ENCODE measurements around the gene TNNI2.
"Not testable (repeated sequence)": the region's sequence is repeated elsewhere in the genome, so short reads cannot be mapped to it uniquely, and the experiment has no call there.

The TNNI2 gene

DNA sequence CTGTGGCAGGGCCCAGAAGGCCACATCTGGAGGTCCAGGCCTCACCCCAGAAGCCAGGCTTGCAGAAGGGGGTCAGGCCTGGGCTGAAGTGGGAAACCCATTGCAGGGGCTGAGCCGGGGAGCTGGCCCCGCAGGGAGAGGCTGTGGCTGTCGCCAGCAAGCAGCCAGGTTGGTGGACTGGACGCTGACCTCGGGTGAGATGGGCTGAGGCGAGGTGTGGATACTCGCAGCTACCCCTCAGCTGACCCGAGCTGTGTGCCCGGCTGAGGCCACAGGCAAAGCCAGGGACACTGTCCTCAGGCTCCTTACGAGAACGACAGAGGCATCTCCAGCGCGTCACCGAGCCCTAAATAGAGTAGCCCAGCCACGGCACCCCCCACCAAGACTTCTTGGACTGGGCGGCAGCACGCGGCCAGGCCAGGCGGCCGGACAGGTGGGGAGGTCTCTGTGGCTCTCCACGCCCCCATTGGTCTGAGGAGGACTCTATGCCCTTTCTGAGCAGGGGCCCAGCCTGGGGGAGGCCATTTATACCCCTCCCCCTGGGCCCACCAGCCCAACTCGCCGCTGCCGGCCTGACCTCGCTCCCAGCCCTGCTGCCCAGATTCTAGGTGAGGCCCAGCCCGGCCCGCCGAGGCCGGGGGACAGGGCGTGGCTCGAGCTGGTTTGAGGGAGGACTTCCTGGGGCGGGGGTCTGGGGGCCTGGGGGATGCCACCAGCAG is at the start of gene TNNI2:
Gene TNNI2 (plus strand): TSS at position 556 of the 719 bp plus-strand sequence. CDS start 716 bp downstream, outside the sequence.
- DNase-seq (ENCODE audit: low read depth) = no peak

- DNase-seq (ENCODE audit: low read depth) = no peak
Observed at GRCh38 chr11:1791912-1792311, 46.9 kb upstream of the TNNI2 start.

DNA sequence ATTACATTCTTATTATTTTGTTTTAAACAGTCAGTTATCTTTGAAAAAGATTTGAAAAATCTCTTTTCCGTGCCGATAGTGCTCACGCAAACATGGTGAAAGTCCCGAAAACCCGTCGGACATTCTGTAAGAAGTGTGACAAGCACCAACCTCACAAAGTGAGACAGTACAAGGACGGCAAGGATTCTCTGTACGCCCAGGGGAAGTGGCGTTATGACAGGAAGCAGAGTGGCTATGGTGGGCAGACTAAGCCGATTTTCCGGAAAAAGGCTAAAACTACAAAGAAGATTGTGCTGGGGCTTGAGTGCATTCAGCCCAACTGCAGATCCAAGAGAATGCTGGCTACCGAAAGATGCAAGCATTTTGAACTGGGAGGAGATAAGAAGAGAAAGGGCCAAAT is 46.3 kb upstream of the TNNI2 start:
- DNase-seq (ENCODE audit: low read depth) = no peak

DNA sequence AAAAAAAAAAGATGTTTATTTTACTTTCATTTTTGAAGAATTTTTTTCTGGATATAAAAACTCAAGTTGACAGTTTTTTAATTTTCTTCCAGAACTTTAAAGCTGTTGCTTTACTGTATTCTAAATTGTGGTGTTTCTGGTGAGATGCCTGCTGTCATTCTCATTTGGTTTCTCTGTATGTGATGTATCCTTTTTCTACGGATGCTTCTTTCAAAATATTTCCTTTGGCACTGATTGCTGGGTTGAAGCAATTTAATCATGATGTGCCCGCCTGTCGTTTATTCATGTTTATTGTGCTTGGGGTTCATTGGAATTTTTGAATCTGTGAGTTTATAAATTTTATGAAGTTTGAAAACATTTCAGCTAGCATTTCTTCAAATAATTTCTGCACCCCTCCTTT is 45.7 kb upstream of the TNNI2 start:
- no peak for DNase-seq (ENCODE audit: low read depth)

GRCh38 chr11:1796413-1797011 is 42.3 kb upstream of the TNNI2 start:
- no peak for DNase-seq (ENCODE audit: low read depth)

DNA sequence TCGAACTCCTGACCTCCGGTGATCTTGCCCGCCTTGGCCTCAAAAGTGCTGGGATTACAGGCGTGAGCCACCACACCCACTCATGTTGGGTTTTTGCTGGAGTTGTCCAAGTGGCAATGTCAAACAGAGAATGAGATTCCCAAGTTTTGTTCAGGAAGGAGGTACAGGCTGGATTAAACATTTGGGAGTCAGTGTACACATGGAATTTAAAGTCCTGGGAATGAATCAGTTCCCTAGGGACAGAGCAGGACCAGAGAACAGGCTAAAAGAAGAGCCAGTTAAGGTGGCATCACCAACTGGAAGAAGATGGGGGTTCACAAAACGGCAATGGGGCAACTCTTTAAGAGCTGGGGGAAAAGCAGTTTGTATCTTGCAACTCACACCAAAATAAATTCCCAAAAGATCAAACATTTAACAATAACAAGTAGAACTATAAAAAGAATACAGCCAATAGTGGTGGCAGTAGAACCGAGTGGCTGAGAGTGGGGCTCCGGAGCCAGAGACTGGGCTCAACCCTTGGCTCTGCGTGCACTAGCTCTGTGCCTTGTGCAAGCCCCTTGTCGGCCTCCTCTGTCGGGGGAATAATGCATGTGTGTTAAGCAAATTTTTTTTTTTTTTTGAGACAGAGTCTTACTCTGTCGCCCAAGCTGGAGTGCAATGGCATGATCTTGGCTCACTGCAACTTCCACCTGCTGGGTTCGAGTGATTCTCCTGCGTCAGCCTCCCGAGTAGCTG is 41.2 kb upstream of the TNNI2 start:
- DNase-seq (ENCODE audit: low read depth) = no peak

DNA sequence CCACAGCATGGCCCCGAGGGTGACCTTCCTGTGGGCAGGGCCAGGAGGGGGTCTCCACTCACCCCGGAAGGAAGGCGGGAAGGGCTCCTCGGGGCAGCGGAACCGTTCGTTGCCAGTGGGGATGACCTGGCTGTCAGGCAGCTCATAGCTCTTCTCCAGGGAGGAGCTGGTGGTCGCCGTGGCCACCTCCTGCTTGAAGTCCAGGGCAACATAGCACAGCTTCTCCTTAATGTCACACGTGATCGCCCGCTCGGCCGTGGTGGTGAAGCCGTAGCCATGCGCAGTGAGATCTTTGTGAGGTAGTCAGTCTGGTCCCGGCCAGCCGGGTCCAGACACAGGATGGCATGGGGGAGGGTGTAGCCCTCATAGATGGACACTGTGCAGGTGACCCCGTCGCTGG is 35.5 kb upstream of the TNNI2 start:
- no peak for DNase-seq (ENCODE audit: low read depth)

- DNase-seq (ENCODE audit: low read depth) = not testable (repeated sequence)
Observed at GRCh38 chr11:1803835-1804519, 34.8 kb upstream of the TNNI2 start.

DNA sequence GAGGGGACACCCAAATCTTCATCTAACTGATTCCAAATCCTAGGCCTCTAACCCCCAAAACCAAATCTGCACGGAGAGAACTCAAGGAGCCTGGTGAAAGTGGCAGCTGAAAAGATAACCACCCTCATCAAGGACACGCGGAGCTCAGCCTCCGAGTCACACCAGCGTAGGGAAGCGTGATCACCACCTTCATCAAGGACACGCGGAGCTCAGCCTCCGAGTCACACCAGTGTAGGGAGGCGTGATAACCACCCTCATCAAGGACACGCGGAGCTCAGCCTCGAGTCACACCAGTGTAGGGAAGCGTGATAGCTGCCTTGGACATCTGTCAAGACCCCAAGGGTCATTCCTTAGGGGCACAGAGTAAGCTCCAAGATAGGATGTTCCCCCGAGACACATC is 33.3 kb upstream of the TNNI2 start:
- DNase-seq (ENCODE audit: low read depth) = no peak

GRCh38 chr11:1807264-1807995 is 31.4 kb upstream of the TNNI2 start:
- DNase-seq (ENCODE audit: low read depth) = no peak

- no peak for DNase-seq (ENCODE audit: low read depth)
Observed at GRCh38 chr11:1810761-1811160, 28.0 kb upstream of the TNNI2 start.

GRCh38 chr11:1812274-1812673 is 26.5 kb upstream of the TNNI2 start:
- no peak for DNase-seq (ENCODE audit: low read depth)

GRCh38 chr11:1812801-1813200 is 26.0 kb upstream of the TNNI2 start:
- no peak for DNase-seq (ENCODE audit: low read depth)

GRCh38 chr11:1813356-1813755 is 25.4 kb upstream of the TNNI2 start:
- DNase-seq (ENCODE audit: low read depth) = not testable (repeated sequence)

DNA sequence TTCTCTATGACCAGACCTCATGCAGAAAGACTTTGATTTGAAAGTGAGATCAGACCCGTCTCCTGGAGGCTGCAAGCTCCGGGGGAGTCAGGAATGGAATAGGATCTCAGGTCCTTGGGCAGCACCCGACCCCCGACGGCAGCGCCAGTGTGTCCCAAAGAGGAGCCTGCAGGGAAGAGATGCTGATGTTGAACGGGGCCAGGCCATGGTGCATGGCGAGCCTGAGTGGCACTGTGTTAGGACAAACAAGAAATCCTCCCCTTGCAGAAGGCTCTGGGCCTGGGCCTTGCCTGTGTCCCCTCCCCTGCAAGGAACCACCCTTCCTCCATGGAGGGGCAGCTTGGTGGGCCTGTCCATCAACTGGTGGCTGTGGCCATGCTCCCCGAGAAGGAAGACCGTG is 24.1 kb upstream of the TNNI2 start:
- DNase-seq (ENCODE audit: low read depth) = no peak

DNA sequence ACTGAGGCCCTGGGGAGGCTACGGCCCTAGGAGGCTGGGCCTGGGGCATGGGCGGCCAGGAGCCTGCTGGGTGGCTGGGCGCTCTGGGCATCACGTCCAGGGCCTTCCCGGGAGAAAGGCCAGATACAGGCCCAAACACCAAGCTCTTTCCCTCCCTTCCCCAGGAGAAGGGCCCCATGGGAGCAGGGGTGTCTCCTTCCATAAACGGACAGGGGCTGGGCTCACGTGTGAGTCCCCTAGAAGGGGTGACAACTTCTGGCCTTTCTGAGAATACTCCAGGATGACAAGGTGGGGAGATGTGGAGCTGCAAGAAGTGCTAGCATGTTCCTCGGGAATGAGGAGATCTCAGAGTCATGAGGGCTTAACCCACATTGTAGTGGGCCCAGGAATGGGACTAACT is 23.5 kb upstream of the TNNI2 start:
- no peak for DNase-seq (ENCODE audit: low read depth)

GRCh38 chr11:1815751-1816150 is 23.0 kb upstream of the TNNI2 start:
- DNase-seq (ENCODE audit: low read depth) = no peak

DNA sequence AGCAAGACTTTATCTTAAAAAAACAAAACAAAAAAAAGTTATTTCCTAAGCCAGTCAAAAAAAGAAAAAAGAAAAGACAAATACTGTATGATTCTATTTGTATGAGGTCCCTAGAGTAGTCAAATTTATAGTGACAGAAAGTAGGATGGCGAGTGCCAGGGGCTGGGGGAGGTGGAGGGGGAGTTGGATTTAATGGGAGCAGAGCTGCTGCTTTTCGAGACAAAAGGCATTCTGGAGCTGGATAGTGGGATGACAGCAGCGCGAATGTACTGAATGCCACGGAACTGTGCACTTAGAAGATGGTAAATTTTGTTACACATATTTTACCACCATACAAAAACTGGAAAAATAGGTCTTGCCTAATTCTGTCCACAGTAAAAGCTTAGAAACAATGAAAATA is 21.8 kb upstream of the TNNI2 start:
- no peak for DNase-seq (ENCODE audit: low read depth)

- no peak for DNase-seq (ENCODE audit: low read depth)
Observed at GRCh38 chr11:1817511-1817910, 21.3 kb upstream of the TNNI2 start.

DNA sequence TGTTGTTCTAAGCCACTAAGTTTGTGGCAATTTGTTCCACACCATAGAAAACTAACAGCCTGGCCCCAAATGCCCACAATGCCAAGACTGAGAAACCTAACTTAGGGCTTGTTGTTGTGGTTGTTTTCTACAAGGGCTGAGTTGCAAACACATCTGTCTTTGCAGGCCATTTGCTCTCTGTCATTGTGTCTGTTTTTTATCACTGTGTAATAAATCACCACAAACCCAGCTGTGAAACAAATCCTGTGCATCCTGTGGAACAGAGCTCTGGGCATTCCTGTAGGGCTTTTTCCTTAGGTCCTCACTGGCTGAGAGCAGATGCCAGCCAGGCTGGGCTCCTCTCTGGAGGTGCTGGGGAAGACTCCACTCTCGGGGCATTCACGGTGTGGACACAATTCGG is 19.7 kb upstream of the TNNI2 start:
- DNase-seq (ENCODE audit: low read depth) = no peak

DNA sequence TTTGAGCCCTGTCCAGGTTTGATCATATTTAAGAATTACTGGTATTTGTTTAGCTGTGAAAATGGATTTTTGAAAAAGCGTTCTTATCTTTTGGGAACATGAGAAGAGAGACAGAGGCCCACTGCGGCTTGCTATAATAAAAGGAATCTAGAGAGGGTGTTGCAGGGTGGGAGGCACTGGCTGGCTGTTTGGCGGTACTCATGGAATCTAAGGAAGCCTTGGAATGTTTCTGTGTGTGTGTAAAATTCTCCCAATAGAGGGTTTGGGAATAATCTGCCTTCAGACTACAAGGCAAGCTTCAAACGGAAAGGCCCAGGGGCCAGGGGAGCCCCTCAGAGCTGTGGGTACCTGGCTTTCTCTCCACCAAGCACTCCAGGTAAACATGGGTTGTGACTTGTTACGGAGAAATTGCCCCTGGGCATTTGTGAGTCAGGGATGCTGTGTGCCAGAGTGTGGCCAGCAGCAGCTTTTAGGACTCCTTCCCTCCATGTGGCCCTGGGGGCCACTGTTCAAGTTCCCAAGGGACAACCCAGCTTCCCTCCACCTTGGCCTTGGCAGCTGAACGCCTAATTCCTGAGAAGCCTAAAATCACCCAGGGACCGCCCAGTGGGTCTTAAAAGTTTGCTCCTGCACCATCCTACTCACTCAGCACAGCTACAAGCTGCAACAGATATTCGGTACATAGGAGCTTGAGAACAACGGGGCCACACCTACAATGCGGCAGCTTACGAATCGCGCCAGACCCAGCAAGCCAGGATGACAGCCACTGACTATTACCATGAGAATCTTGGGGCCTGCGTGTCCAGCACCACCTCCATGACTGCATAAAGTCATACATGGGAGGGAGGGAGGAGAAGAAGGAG is 18.1 kb upstream of the TNNI2 start:
- no peak for DNase-seq (ENCODE audit: low read depth)

All from non-pigmented ciliary epithelial cell (primary cell).